GM21367 (cell line): ENCODE measurements around the gene SLC19A1.

ENCODE experiments used
- ATAC-seq: cut with Tn5 transposase; IDR thresholded peaks from one replicate; pipeline ENCODE4 v1.9.1; 2021; ENCODE audit not compliant: unreplicated experiment

Gene SLC19A1

GRCh38 chr21:45519182-45519581, 23.1 kb downstream of the SLC19A1 start:
- no peak for ATAC-seq

- ATAC-seq = no peak
Measured at GRCh38 chr21:45518742-45519141, 23.5 kb downstream of the SLC19A1 start.

GRCh38 chr21:45517249-45518065, 24.8 kb downstream of the SLC19A1 start:
- ATAC-seq = no peak

- no peak for ATAC-seq
Measured at GRCh38 chr21:45516671-45517151, 25.5 kb downstream of the SLC19A1 start.

- ATAC-seq = no peak
Measured at GRCh38 chr21:45516071-45516670, 26.1 kb downstream of the SLC19A1 start.

GRCh38 chr21:45515241-45516061, 26.8 kb downstream of the SLC19A1 start:
- no peak for ATAC-seq

- ATAC-seq = no peak
Measured at GRCh38 chr21:45514311-45515021, 27.8 kb downstream of the SLC19A1 start.

GRCh38 chr21:45513741-45514310, 28.4 kb downstream of the SLC19A1 start:
- ATAC-seq = no peak

GRCh38 chr21:45513003-45513717, 29.1 kb downstream of the SLC19A1 start:
- no peak for ATAC-seq

GRCh38 chr21:45512626-45513002, 29.6 kb downstream of the SLC19A1 start:
- no peak for ATAC-seq

- no peak for ATAC-seq
Measured at GRCh38 chr21:45511661-45512431, 30.4 kb downstream of the SLC19A1 start.

GRCh38 chr21:45511007-45511406, 31.2 kb downstream of the SLC19A1 start:
- no peak for ATAC-seq

- no peak for ATAC-seq
Measured at GRCh38 chr21:45510466-45510955, 31.7 kb downstream of the SLC19A1 start.

GRCh38 chr21:45509566-45510465, 32.4 kb downstream of the SLC19A1 start:
- no peak for ATAC-seq

GRCh38 chr21:45508607-45509565, 33.4 kb downstream of the SLC19A1 start:
- ATAC-seq = no peak

GRCh38 chr21:45507888-45508508, 34.2 kb downstream of the SLC19A1 start:
- no peak for ATAC-seq

- no peak for ATAC-seq
Measured at GRCh38 chr21:45507523-45507875, 34.7 kb downstream of the SLC19A1 start.
